Measurements from ENCODE around the gene S100A4.
"Not testable (repeated sequence)": the region's sequence is repeated elsewhere in the genome, so short reads cannot be mapped to it uniquely, and the experiment has no call there.

Gene S100A4

DNA sequence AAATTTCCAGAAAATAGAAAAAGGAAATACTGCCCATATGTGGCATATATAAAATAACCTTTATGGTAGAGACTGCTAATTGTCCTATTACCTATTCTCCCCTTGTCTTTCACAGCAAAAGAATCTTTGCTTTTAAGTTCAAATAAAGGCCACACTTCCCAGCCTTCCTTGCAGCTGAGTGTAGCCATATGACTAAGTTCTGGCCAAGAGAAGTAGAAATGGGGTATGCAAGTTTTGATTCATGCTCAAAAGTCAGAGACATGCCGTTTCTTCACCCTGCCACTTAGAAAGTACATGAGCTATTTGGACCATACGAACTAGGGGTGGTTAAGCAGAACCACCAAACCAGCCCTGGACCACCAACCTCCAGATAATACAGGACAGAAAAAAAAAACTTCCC, 38.4 kb upstream of the S100A4 start:
- DNase-seq (ENCODE audit: low read depth): no peak
- no peak overlapping the region for H3K4me3 ChIP-seq (ENCODE audit: low read depth, low read length)
- TF ChIP-seq, protein P1, sequence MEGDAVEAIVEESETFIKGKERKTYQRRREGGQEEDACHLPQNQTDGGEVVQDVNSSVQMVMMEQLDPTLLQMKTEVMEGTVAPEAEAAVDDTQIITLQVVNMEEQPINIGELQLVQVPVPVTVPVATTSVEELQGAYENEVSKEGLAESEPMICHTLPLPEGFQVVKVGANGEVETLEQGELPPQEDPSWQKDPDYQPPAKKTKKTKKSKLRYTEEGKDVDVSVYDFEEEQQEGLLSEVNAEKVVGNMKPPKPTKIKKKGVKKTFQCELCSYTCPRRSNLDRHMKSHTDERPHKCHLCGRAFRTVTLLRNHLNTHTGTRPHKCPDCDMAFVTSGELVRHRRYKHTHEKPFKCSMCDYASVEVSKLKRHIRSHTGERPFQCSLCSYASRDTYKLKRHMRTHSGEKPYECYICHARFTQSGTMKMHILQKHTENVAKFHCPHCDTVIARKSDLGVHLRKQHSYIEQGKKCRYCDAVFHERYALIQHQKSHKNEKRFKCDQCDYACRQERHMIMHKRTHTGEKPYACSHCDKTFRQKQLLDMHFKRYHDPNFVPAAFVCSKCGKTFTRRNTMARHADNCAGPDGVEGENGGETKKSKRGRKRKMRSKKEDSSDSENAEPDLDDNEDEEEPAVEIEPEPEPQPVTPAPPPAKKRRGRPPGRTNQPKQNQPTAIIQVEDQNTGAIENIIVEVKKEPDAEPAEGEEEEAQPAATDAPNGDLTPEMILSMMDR (IDR thresholded peaks at IDR 0.05; ENCODE audit: low read depth, low read length, missing control alignments): no peak

DNA sequence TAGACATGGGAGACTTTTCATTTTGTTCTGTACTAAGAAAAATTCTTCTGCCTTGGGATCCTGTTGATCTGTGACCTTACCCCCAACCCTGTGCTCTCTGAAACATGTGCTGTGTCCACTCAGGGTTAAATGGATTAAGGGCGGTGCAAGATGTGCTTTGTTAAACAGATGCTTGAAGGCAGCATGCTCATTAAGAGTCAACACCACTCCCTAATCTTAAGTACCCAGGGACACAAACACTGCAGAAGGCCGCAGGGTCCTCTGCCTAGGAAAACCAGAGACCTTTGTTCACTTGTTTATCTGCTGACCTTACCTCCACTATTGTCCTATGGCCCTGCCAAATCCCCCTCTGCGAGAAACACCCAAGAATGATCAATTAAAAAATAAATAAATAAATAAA, 37.9 kb upstream of the S100A4 start:
- not testable (repeated sequence) for DNase-seq (ENCODE audit: low read depth)

GRCh38 chr1:153582836-153583235, 37.2 kb upstream of the S100A4 start:
- not testable (repeated sequence) for H3K4me3 ChIP-seq (ENCODE audit: low read depth, low read length); DNase-seq (ENCODE audit: low read depth)

More for the DNA sequence above, 37.9 kb upstream of the S100A4 start:
- H3K4me3 ChIP-seq (ENCODE audit: low read depth, low read length): not testable (repeated sequence)

DNA sequence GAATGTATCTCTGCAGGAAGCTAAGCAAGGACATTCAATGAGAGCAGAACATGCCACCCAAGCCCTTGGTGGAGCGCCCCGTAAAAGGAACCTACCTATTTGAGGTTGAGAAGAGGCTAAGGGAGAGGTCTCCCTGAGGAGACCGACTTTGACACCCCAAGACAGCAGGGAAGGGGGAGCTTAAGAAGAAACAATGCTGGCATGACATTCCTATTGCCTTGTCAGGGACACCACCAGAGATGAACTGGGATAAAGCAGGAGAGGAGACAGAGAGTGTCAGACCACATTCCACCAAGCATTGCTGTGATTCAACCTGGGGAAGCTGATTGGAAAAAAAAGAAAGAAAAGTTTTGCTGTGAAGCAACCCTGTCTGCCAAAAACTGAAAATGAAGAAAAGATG, 33.3 kb upstream of the S100A4 start:
- no peak for DNase-seq (ENCODE audit: low read depth)
- TF ChIP-seq, protein P1 (IDR thresholded peaks at IDR 0.05; ENCODE audit: low read depth, low read length, missing control alignments): no peak
- H3K4me3 ChIP-seq (ENCODE audit: low read depth, low read length): no peak overlapping the region

DNA sequence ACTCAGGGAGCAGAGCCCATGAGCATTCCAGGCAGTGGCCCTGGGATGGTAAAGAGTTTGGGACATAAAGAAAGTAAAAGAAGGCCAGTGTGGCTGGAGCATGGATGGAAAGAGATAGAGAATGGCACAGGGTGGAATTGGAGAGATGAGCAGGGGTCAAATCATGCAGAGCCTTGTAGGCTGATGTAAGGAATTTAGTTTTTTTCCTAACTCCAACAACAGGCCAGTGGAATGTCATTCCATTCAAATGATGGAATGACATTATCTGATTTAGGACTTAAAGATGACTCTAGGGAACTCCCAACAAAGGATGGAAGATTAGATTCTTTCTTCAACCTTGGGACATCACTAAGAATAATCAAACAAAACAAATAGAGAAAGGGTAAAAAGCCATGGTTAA, 32.9 kb upstream of the S100A4 start:
- no peak for DNase-seq (ENCODE audit: low read depth)
- H3K4me3 ChIP-seq (ENCODE audit: low read depth, low read length): no peak overlapping the region
- TF ChIP-seq, protein P1 (IDR thresholded peaks at IDR 0.05; ENCODE audit: low read depth, low read length, missing control alignments): no peak

GRCh38 chr1:153577624-153578051, 32.0 kb upstream of the S100A4 start:
- no peak for DNase-seq (ENCODE audit: low read depth)
- H3K4me3 ChIP-seq (ENCODE audit: low read depth, low read length): no peak overlapping the region
- TF ChIP-seq, protein P1 (IDR thresholded peaks at IDR 0.05; ENCODE audit: low read depth, low read length, missing control alignments): no peak

DNA sequence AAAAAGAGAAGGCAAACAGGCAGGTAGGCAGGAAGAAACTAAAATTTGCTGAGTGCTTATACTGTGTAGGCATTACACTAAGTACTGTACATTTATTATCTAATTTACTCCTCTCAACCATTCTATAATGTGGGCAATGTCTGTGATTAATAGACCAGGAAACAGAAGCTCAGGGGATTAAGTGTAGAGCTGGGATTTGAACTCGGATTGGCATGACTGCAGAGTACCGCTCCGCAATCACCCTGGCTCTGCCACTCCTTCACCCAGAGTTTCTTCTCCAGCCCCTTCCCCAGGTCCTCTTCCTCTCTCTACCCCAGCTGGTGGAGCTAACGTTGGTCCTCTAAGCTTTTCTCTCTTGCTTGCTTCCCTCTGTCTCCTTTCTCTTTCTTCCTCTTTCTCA, 31.5 kb upstream of the S100A4 start:
- H3K4me3 ChIP-seq (ENCODE audit: low read depth, low read length): no peak overlapping the region
- TF ChIP-seq, protein P1 (IDR thresholded peaks at IDR 0.05; ENCODE audit: low read depth, low read length, missing control alignments): no peak
- DNase-seq (ENCODE audit: low read depth): no peak

GRCh38 chr1:153575497-153575896, 29.9 kb upstream of the S100A4 start:
- not testable (repeated sequence) for DNase-seq (ENCODE audit: low read depth); H3K4me3 ChIP-seq (ENCODE audit: low read depth, low read length)

GRCh38 chr1:153575081-153575491, 29.5 kb upstream of the S100A4 start:
- DNase-seq (ENCODE audit: low read depth): not testable (repeated sequence)

More at GRCh38 chr1:153575081-153575491, 29.5 kb upstream of the S100A4 start:
- H3K4me3 ChIP-seq (ENCODE audit: low read depth, low read length): not testable (repeated sequence)

All from GM12864 (cell line).